Measurements from ENCODE around the gene DEPP1. TPM values are rescaled to one million over a fixed set of nuclear protein-coding genes. Genes with fewer than 3 reads are reported as not detected.

Gene DEPP1
- total RNA-seq, 3 donors from 2014 or later: 14.8 to 19.0 (median 18.1) TPM

GRCh38 chr10:44932517-44933450 lies 45.8 kb downstream of the DEPP1 start:
- DNase-seq (peak; percentile 87 to 99 (median 95)), ATAC-seq (peak; percentile 94)
- Histone ChIP-seq H3K4me3 (no peak overlapping the region), H3K36me3 (ENCODE audit: low read depth) (no peaks in the 10 kb centered on the region), H3K9me3 (no peaks in the 10 kb centered on the region), H3K4me1 (ENCODE audit: low read depth) (peaks cover 2% of the 10 kb centered on the region)
- intact Hi-C loops (cut with DNase I, micrococcal nuclease): loop anchor here in 1 of 2 donors (2.0 kb wide), 1 partner anchor 42 kb away; no protein-coding TSS in a partner anchor
- TF ChIP-seq CTCF (IDR thresholded peaks at IDR 0.05): peak; percentile 82

DNA sequence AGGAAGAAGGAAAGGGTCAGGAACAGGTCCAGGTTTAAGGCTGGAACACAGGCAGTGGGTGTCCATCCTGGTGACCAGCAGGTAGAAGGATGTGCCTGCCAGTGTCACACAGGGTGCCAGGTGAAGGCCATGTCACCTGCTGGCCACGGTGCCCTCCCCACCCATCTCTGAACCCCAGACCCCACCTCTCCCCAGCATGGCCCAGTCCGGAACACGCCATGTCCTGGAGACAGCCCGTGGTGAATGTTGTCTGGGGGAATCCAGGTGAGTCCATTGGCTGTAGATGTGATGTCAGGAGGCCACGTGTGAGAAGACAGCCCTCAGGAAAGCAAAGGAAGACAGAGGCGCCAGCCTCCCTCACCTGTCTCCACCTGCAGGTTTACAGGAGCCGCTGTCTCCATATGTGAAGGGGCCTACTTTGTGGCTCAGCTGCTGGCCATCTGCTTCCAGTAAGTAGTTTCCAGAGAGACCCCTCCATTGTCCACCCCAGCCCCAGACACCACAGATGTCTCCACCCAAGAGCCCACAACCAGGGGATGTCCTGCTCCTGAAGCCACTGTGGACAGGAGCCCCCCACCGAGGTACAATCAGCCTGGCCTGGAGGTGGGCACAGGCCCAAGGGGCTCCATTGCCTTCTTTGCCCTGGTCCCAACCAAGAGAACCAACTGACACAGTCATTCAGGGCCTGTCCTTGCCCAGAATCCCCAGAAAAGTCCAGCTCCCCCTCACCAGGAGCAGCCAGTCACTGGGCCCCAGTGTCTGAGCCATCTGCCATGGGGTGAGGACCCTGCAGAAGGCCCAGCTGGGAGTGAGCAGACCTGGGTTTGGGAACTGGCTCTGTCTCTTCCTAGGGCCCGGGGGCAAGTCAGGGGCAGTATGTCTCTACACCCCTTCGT lies 46.7 kb downstream of the DEPP1 start:
- DNase-seq (no peak), ATAC-seq (no peak)
- H3K36me3 ChIP-seq (ENCODE audit: low read depth): no peaks in the 10 kb centered on the region
- peaks cover 2% of the 10 kb centered on the region for H3K4me1 ChIP-seq (ENCODE audit: low read depth)
- intact Hi-C loops (cut with DNase I, micrococcal nuclease): loop anchor here in 1 of 2 donors (2.0 kb wide), 1 partner anchor 43 kb away; no protein-coding TSS in a partner anchor
- TF ChIP-seq CTCF (IDR thresholded peaks at IDR 0.05): no peak
- no peaks in the 10 kb centered on the region for H3K9me3 ChIP-seq
- no peak overlapping the region for H3K4me3 ChIP-seq

DNA sequence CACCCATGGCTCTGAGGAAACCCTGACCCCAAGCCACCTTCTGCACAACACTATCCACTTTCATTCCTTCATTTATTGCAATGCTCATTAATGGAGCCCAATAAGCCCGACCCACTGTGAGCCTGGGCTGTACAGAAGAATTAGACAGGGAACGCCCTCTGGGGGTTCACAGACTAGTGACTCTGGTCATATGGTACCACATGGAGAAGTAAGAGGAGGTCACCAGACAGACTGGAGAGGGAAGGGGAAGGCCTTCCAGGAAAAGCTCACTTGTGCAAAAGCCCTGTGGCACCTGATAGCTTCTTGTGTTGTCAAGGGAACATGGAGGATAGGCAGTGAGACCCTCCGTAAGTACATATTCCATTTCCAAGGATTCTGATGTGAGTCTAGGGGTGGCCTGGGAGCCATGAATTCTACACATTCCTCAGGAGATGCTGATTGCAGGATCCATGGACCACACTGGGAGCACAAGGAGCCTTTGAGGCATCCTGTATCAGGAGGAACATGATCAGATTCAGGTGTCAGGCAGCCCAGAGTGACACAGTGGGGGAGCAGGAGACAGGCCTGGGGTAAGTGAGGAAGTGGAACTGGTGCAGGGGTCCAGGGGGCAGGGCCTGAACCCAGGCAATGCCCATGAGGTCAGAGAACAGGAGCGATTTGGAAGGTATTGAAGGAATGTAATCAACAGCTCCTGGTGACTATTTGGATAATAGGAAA lies 47.5 kb downstream of the DEPP1 start:
- intact Hi-C loops (cut with DNase I, micrococcal nuclease): no loop called here
- TF ChIP-seq CTCF (IDR thresholded peaks at IDR 0.05): no peak
- H3K36me3 ChIP-seq (ENCODE audit: low read depth): no peaks in the 10 kb centered on the region
- ATAC-seq (no peak), DNase-seq (no peak)
- H3K4me3 ChIP-seq: no peak overlapping the region
- no peaks in the 10 kb centered on the region for H3K9me3 ChIP-seq
- H3K4me1 ChIP-seq (ENCODE audit: low read depth): peaks cover 2% of the 10 kb centered on the region

- H3K9me3 ChIP-seq: no peaks in the 10 kb centered on the region
- intact Hi-C loops (cut with DNase I, micrococcal nuclease): no loop called here
- ATAC-seq (no peak), DNase-seq (no peak)
- TF ChIP-seq CTCF (IDR thresholded peaks at IDR 0.05): no peak
- no peaks in the 10 kb centered on the region for H3K36me3 ChIP-seq (ENCODE audit: low read depth)
- no peak overlapping the region for H3K4me3 ChIP-seq
- peaks cover 2% of the 10 kb centered on the region for H3K4me1 ChIP-seq (ENCODE audit: low read depth)
Observed at GRCh38 chr10:44929356-44930255, 49.0 kb downstream of the DEPP1 start.
